UCSD-AML1 (cell line): ENCODE data around the gene SERTM2.

ENCODE experiments used
- DNase-seq: peaks from one replicate; lab custom pipeline; 2025; ENCODE audit not compliant: unreplicated experiment; lab: John Stamatoyannopoulos, UW

SERTM2 gene

DNA sequence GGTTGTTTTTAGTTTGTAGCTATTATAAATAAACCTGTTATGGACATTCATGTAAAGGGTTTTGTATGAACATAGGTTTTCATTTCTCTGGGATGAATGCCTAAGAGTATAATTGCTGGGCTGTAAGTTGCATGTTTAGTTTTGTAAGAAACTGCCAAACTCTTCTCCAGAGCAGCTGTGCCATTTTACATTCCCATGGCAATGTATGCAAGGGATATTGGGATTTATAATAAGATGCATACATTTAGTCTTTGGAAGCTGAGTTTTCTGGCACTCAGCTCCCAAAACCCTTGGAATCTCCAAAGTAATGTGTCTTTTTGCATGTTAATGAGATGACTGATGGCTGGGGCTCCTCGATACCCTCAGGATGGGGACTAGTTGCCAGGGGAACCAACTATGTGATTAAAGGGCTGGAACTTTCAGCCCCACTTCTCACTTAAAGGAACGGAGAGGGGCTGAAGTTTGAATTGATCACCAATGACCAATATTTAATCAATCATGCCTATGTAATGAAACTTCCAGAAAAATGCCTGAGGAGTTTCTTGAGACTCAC lies 44.0 kb downstream of the SERTM2 start:
- DNase-seq = no peak

DNA sequence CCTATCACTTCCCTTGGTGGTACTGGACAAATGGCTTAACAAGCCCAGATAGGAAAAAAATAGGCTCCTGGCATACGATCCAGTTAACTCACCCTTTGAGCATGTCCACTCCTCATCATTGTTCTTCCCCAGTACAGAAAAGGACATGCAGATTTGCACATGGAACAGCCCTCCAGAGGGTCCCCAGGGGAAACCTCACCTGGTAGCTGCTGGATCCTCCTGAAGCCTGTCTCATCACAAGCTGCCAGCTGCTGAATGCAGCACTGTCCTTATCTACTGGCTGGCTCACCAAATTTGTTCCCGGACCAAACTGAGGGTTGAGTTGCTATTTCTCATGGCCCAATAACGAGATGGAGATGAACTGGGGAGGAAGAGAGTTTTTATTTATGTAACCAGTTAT lies 49.4 kb downstream of the SERTM2 start:
- no peak for DNase-seq

GRCh38 chrX:111561851-111562250 lies 50.4 kb downstream of the SERTM2 start:
- no peak for DNase-seq

DNA sequence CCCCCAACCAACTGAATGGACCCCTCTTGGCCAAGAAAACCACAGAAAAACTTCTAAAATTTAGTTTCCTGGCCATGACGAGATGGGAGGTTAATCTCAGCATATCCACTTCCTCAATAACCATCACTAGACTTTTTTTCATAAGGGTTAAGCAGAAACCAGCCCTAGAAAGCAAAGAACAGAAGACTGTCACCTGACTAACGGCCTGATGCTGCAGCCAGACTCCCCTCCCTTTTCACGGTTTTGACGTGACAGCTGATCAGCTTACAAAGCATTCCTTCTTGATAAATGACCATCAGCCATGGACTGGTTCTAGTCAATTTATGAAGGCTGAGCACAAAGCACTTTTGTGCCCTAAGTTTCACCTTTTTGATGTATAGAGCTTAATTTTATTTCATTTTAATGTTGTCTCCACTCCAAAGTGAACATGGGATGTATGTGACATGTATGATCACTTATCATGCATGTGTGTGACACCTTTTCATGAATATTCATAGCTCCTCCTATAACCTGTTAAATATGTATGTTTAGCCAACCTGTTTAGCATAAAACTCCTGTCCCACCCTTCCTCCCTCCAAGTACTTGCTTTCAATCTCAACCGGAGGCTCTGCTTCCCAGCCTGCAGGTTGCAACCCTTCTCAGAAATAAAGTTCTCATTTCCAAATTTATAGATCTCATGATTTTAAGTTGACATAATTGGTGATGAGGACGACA lies 56.3 kb downstream of the SERTM2 start:
- DNase-seq = no peak

GRCh38 chrX:111568354-111568753 lies 56.9 kb downstream of the SERTM2 start:
- DNase-seq = no peak

DNA sequence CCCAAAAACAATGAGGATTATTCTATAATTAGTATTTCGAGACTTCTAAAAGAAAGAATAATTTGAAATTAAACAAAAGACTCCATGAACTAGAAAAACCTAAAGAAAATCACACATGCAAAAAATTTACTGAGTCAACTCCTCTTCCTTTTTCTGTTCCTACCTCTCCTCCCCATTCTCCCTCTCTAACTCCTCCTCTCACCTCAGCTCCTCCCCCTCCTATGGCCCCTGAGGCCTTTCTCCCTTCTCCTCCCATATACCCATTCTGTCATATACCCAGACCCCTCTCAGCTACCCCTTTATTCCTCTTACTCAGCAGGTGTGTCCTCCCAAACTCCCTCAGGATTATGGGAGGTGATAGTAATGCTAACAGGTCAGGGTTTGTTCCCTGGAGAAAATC lies 57.4 kb downstream of the SERTM2 start:
- DNase-seq = no peak
